T47D (cell line): Measurements from ENCODE around the gene CCDC167.

ENCODE experiments used
- DNase-seq, 2 experiments: peaks; one replicate each; pipeline versions ENCODE4 v3.0.0 to v3.0.0-alpha.2; 2011 to 2012; ENCODE audit warnings: low read depth in 1 of 2, low spot score in 1 of 2
- JUND ChIP-seq: IDR thresholded peaks from 2 replicates; pipeline ENCODE4 v1.6.1; 2012; ENCODE audit warnings: low read depth
- in situ Hi-C: cut with HindIII; loops from 2 replicates; pipeline ENCODE4 v1.10.0; 2016; ENCODE audit warnings: low sequenced_read_pairs, low pct_unique_long_range_greater_than_20kb

Gene CCDC167

GRCh38 chr6:37500294-37500608 lies 558 bp upstream of the CCDC167 start:
- TF ChIP-seq JUND, result no peak
- in situ Hi-C loops, result no loop called here
- no peak for DNase-seq

- peak in 1 of 2 experiments; percentile 30 for DNase-seq
- in situ Hi-C loops, result no loop called here
- TF ChIP-seq JUND, result no peak
Observed at GRCh38 chr6:37496951-37497885, 2.5 kb downstream of the CCDC167 start.

- no peak for TF ChIP-seq JUND
- no peak for DNase-seq
- in situ Hi-C loops, result no loop called here
Observed at GRCh38 chr6:37495244-37495934, 4.3 kb downstream of the CCDC167 start.

- in situ Hi-C loops, result no loop called here
- TF ChIP-seq JUND, result no peak
- DNase-seq, result no peak
Observed at GRCh38 chr6:37493661-37493995, 6.1 kb downstream of the CCDC167 start.

- no peak for TF ChIP-seq JUND
- no peak for DNase-seq
- in situ Hi-C loops, result no loop called here
Observed at GRCh38 chr6:37492991-37493660, 6.6 kb downstream of the CCDC167 start.

GRCh38 chr6:37492236-37492972 lies 7.3 kb downstream of the CCDC167 start:
- TF ChIP-seq JUND, result no peak
- no peak for DNase-seq
- in situ Hi-C loops, result no loop called here

- no peak for TF ChIP-seq JUND
- DNase-seq, result no peak
- in situ Hi-C loops, result no loop called here
Observed at GRCh38 chr6:37491830-37492208, 7.9 kb downstream of the CCDC167 start.

- in situ Hi-C loops, result no loop called here
Observed at GRCh38 chr6:37491171-37491829, 8.4 kb downstream of the CCDC167 start.

GRCh38 chr6:37490536-37491170 lies 9.0 kb downstream of the CCDC167 start:
- no peak for TF ChIP-seq JUND
- in situ Hi-C loops, result no loop called here
- no peak for DNase-seq

More at GRCh38 chr6:37491171-37491829, 8.4 kb downstream of the CCDC167 start:
- no peak for DNase-seq
- TF ChIP-seq JUND, result no peak

- no peak for DNase-seq
- no peak for TF ChIP-seq JUND
- in situ Hi-C loops, result no loop called here
Observed at GRCh38 chr6:37489697-37490336, 9.9 kb downstream of the CCDC167 start.

GRCh38 chr6:37488476-37488875 lies 11.2 kb downstream of the CCDC167 start:
- DNase-seq, result no peak
- in situ Hi-C loops, result no loop called here
- no peak for TF ChIP-seq JUND
